ENCODE data around the gene VASP. TPM values are rescaled to one million over a fixed set of nuclear protein-coding genes. Genes with fewer than 3 reads are reported as not detected.

The VASP gene
- total and polyA plus RNA-seq, 2 of the 13 experiments (the other 11 are each of a cell fraction or from before 2014, with no cell fraction given) = 41.8 to 67.1 TPM

- TF ChIP-seq ZNF484 (CRISPR knock-in tag; IDR thresholded peaks at IDR 0.05; ENCODE audit: borderline replicate concordance, low read depth) (no peak), ZFP91 (CRISPR knock-in tag; IDR thresholded peaks at IDR 0.05; ENCODE audit: borderline replicate concordance) (peak; percentile 84; the same call in 1 of the 2 replicates), ZNF235 (CRISPR knock-in tag; IDR thresholded peaks at IDR 0.05; ENCODE audit: borderline replicate concordance) (no peak), ZNF572 (CRISPR knock-in tag; IDR thresholded peaks at IDR 0.05) (no peak), MTERF4 (CRISPR knock-in tag; IDR thresholded peaks at IDR 0.05) (0 out of 2 replicates have a peak, but pooled peaks have one; percentile 50), YY1 (IDR thresholded peaks at IDR 0.05; ENCODE audit: insufficient read depth, insufficient replicate concordance, low read depth, low read length) (peak; percentile 11), ARHGAP35 (CRISPR knock-in tag; IDR thresholded peaks at IDR 0.05; ENCODE audit: borderline replicate concordance) (no peak), ZNF720 (CRISPR knock-in tag; IDR thresholded peaks at IDR 0.05) (no peak), NBN (conservative IDR thresholded peaks at IDR 0.05) (no peak), ZNF274 (CRISPR knock-in tag; IDR thresholded peaks at IDR 0.05) (no peak), STAT6 (CRISPR knock-in tag; IDR thresholded peaks at IDR 0.05; ENCODE audit: borderline replicate concordance) (no peak), ZNF687 (CRISPR knock-in tag; IDR thresholded peaks at IDR 0.05) (peak; percentile 91), KLF15 (CRISPR knock-in tag; IDR thresholded peaks at IDR 0.05; ENCODE audit: borderline replicate concordance) (no peak), ZFAT (CRISPR knock-in tag; conservative IDR thresholded peaks at IDR 0.05) (no peak)
Observed at GRCh38 chr19:45514376-45515051, 7.2 kb downstream of the VASP start (continued).
